K562 (cell line): ENCODE data around the gene CAMK2G. TPM values are rescaled to one million over a fixed set of nuclear protein-coding genes. Genes with fewer than 3 reads are reported as not detected.

Source experiments
- COPS2 ChIP-seq: fragments of 450-650 bp; conservative IDR thresholded peaks from 2 replicates; pipeline ENCODE4 v1.6.1; 2016; ENCODE audit warnings: mild to moderate bottlenecking, moderate library complexity
- FIP1L1 ChIP-seq: fragments of 200-400 bp; formaldehyde crosslinking; IDR thresholded peaks from 2 replicates; pipeline ENCODE4 v1.6.1; 2018; ENCODE audit warnings: mild to moderate bottlenecking, low read depth, low read length; ENCODE audit not compliant: poor library complexity, severe bottlenecking
- KLF16 ChIP-seq: IDR thresholded peaks from 2 replicates; pipeline ENCODE4 v1.6.1; 2016; ENCODE audit warnings: antibody characterized with exemption
- MTA3 ChIP-seq: fragments of 450-650 bp; formaldehyde crosslinking; IDR thresholded peaks from 2 replicates; pipeline ENCODE4 v1.6.1; 2017; ENCODE audit warnings: mild to moderate bottlenecking, borderline replicate concordance
- NFATC3 ChIP-seq: fragments of 450-650 bp; IDR thresholded peaks from 2 replicates; pipeline ENCODE4 v1.6.1; 2017; ENCODE audit warnings: mild to moderate bottlenecking
- RBFOX2 ChIP-seq: fragments of 200-400 bp; formaldehyde crosslinking; IDR thresholded peaks from 2 replicates; pipeline ENCODE4 v1.6.1; 2017; ENCODE audit warnings: low read depth, mild to moderate bottlenecking, low read length, moderate library complexity
- SUPT5H ChIP-seq: fragments of 450-650 bp; IDR thresholded peaks from 2 replicates; pipeline ENCODE4 v1.6.1; 2016
- ZBED1 ChIP-seq: IDR thresholded peaks from 2 replicates; pipeline ENCODE4 v1.6.1; 2014
- ZBTB40 ChIP-seq, 2 experiments: fragments of 450-650 bp in 1 of 2; sonication (generic) in 1 of 2; formaldehyde crosslinking in 1 of 2; IDR thresholded peaks; 2 replicates each; pipeline versions ENCODE4 v1.7.1 to v1.9.0; 2016 to 2022; ENCODE audit warnings: inconsistent platforms in 1 of 2, mild to moderate bottlenecking in 1 of 2, missing genetic modification reagents in 1 of 2
- ZNF347 ChIP-seq: fragments of 450-650 bp; formaldehyde crosslinking; IDR thresholded peaks from 2 replicates; pipeline ENCODE4 v1.4.0; 2020; ENCODE audit warnings: low read depth, mild to moderate bottlenecking, moderate library complexity
- ZNF354B ChIP-seq: fragments of 250-450 bp; sonication (Bioruptor Pico); IDR thresholded peaks from 2 replicates; pipeline ENCODE4 v1.4.0; 2020
- polyA plus RNA-seq, 8 experiments: library from polyadenylated mRNA; depleted of rRNA in 4 of 8; stranded (reverse) in 5 of 8; unstranded in 3 of 8; fragments of >200 nt; fragmentation: Nextera tagmentation in 2 of 8; fragmentation: Illumina TruSeq in 1 of 8; extraction: Ambion mirVana in 2 of 8; extraction: Trizol in 1 of 8; gene quantifications; 2 replicates each; pipeline versions ENCODE4 v1.2.1 to v1.2.3, GENCODE V29; 2011 to 2014; ENCODE audit warnings: inconsistent platforms in 1 of 8, missing spikeins in 1 of 8
- total RNA-seq, 7 experiments: library from RNA; depleted of rRNA in 6 of 7; stranded (reverse); fragments of >200 nt in 6 of 7; fragmentation: Illumina TruSeq in 2 of 7; extraction: Trizol in 2 of 7; gene quantifications; 2 replicates each; pipeline versions ENCODE4 v1.2.1 to v1.2.3, GENCODE V29; 2011 to 2021; ENCODE audit warnings: low replicate concordance in 1 of 7
- TF ChIP-seq, protein P1 (sequence below): fragments of 450-650 bp; IDR thresholded peaks from 2 replicates; pipeline ENCODE4 v1.6.1; 2016; ENCODE audit warnings: borderline replicate concordance
- TF ChIP-seq, protein P2 (sequence below): fragments of 250-450 bp; sonication (Bioruptor Pico); IDR thresholded peaks from 2 replicates; pipeline ENCODE4 v1.5.1; 2021; ENCODE audit warnings: mild to moderate bottlenecking
- TF ChIP-seq, protein P3 (sequence below): fragments of 450-650 bp; IDR thresholded peaks from 2 replicates; pipeline ENCODE4 v1.6.1; 2016

CAMK2G gene
- total and polyA plus RNA-seq, 9 of the 15 experiments (the other 6 are each of a cell fraction or from before 2014, with no cell fraction given) = 9.0 to 37.9 (median 32.6) TPM

GRCh38 chr10:73781879-73782748 is 92.2 kb downstream of the CAMK2G start, which contains the start of gene CHCHD1 (continued):
- TF ChIP-seq MTA3 (peak; percentile 76; the same call in 1 of the 2 replicates), FIP1L1 (peak; percentile 89), SUPT5H (peak; percentile 97), COPS2 (no peak), NFATC3 (no peak), KLF16 (no peak), ZNF354B (no peak), ZNF347 (CRISPR knock-in tag) (no peak), ZBED1 (peak; percentile 92; the same call in 1 of the 2 replicates), ZBTB40 (IDR thresholded peaks at IDR 0.05) (no peak; the same call in 1 of the 2 replicates), ZBTB40 (CRISPR knock-in tag; IDR thresholded peaks at IDR 0.05) (no peak), RBFOX2 (peak; percentile 98)
- TF ChIP-seq, protein P1, sequence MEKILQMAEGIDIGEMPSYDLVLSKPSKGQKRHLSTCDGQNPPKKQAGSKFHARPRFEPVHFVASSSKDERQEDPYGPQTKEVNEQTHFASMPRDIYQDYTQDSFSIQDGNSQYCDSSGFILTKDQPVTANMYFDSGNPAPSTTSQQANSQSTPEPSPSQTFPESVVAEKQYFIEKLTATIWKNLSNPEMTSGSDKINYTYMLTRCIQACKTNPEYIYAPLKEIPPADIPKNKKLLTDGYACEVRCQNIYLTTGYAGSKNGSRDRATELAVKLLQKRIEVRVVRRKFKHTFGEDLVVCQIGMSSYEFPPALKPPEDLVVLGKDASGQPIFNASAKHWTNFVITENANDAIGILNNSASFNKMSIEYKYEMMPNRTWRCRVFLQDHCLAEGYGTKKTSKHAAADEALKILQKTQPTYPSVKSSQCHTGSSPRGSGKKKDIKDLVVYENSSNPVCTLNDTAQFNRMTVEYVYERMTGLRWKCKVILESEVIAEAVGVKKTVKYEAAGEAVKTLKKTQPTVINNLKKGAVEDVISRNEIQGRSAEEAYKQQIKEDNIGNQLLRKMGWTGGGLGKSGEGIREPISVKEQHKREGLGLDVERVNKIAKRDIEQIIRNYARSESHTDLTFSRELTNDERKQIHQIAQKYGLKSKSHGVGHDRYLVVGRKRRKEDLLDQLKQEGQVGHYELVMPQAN = peak; percentile 84
- TF ChIP-seq, protein P2, sequence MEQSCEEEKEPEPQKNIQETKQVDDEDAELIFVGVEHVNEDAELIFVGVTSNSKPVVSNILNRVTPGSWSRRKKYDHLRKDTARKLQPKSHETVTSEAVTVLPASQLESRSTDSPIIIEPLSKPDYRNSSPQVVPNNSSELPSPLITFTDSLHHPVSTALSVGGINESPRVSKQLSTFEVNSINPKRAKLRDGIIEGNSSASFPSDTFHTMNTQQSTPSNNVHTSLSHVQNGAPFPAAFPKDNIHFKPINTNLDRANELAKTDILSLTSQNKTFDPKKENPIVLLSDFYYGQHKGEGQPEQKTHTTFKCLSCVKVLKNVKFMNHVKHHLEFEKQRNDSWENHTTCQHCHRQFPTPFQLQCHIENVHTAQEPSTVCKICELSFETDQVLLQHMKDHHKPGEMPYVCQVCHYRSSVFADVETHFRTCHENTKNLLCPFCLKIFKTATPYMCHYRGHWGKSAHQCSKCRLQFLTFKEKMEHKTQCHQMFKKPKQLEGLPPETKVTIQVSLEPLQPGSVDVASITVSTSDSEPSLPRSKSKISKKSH (CRISPR knock-in tag) = no peak
- TF ChIP-seq, protein P3, sequence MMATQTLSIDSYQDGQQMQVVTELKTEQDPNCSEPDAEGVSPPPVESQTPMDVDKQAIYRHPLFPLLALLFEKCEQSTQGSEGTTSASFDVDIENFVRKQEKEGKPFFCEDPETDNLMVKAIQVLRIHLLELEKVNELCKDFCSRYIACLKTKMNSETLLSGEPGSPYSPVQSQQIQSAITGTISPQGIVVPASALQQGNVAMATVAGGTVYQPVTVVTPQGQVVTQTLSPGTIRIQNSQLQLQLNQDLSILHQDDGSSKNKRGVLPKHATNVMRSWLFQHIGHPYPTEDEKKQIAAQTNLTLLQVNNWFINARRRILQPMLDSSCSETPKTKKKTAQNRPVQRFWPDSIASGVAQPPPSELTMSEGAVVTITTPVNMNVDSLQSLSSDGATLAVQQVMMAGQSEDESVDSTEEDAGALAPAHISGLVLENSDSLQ = 0 out of 2 replicates have a peak, but pooled peaks have one; percentile 16
